A549 (cell line): Measurements from ENCODE around the gene PCCB.

Source experiments
- MYC ChIP-seq: IDR thresholded peaks from 2 replicates; pipeline ENCODE4 v1.6.1; 2012; ENCODE audit warnings: mild to moderate bottlenecking, inconsistent platforms, low read length, improper control_type of control experiment, borderline replicate concordance
- TF ChIP-seq, protein P1 (sequence below): fragments of >200 bp; sonication (Bioruptor Twin); formaldehyde crosslinking; IDR thresholded peaks from 3 replicates; pipeline ENCODE4 v1.5.1; 2016

- no peak for TF ChIP-seq MYC
- TF ChIP-seq, protein P1, sequence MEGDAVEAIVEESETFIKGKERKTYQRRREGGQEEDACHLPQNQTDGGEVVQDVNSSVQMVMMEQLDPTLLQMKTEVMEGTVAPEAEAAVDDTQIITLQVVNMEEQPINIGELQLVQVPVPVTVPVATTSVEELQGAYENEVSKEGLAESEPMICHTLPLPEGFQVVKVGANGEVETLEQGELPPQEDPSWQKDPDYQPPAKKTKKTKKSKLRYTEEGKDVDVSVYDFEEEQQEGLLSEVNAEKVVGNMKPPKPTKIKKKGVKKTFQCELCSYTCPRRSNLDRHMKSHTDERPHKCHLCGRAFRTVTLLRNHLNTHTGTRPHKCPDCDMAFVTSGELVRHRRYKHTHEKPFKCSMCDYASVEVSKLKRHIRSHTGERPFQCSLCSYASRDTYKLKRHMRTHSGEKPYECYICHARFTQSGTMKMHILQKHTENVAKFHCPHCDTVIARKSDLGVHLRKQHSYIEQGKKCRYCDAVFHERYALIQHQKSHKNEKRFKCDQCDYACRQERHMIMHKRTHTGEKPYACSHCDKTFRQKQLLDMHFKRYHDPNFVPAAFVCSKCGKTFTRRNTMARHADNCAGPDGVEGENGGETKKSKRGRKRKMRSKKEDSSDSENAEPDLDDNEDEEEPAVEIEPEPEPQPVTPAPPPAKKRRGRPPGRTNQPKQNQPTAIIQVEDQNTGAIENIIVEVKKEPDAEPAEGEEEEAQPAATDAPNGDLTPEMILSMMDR, result no peak
Measured at GRCh38 chr3:136311261-136311660, 61.1 kb downstream of the PCCB start.
